NCI-H524 treated with DMSO at 0.1 percent for 48 hours (cell line): ENCODE data around the gene PRKN.
"Not testable (repeated sequence)": the region's sequence is repeated elsewhere in the genome, so short reads cannot be mapped to it uniquely, and the experiment has no call there.

ENCODE experiments used
- DNase-seq: peaks from one replicate; lab custom pipeline; 2025; lab: John Stamatoyannopoulos, UW

The PRKN gene

DNA sequence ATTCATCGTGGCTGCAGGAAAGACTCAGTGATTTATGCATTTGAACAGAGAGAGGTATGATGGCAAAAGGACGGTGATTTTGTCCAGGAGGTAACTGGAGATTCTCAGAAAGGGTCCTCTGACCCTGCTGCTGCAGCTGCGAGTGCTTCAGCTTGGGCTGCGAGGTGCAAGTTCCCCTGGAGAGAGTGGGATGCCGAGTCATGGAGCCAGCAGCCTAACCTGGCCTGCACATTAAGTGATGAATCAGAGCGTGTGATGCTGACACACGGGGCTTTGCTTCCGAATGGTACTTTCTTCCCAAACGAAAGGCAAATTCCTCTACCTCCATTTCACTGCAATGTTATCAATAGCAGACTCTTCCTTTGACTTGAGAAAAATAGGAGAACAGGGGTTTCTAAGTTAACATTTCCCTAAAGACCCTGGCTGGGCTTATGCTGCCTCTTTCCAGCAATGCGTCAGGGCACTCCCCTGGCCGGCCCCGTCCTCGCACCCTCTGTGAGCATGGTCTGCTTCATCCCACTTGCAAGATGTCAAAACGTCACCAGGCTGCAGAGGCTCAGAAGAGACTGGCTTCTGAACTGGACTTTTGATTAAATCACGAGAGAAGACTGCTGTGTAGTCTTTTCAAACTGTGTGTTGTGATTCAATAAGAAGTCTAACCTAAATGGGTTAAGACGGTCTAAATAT is 825.7 kb downstream of the PRKN start:
- no peak for DNase-seq

DNA sequence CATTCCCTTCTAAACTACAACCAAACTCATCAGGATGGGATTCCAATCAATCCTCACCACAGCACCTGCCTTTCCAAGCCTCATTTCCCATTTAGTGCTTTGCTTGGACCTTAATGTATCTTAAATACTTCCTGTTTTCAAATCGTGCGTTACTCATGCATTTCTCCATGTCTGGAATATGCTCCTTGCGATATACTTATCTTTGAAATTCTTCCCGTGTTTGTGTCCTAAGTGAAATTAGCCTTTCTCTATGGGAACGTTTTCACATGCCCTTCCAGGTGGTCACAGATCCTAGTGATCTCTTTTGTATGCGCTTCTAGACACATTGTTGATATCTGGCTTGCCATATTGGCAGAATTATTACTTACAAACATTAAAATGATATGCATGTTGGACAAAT is 833.1 kb downstream of the PRKN start:
- no peak for DNase-seq

DNA sequence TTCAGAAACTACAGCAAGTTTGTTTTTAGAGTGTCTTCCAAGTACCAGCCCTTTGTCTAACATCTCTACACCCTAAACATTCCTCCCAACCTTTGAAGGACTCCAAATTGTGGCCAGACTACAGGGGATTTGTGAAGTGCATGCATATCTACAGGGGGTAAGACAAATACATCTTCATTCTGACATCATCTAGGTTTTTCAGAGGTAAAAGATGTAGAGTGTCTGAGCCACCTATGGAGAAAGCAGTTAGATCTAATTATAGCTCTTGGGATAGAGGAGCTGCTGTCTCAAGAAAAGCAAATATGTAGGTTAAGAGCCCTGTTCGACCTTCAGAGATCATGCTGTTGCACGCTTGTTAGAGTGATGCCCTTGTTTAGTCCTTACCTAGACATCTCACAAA is 836.0 kb downstream of the PRKN start:
- no peak for DNase-seq

GRCh38 chr6:161890832-161891297 is 836.7 kb downstream of the PRKN start:
- DNase-seq, result no peak

- DNase-seq, result no peak
Measured at GRCh38 chr6:161890133-161890831, 837.3 kb downstream of the PRKN start.

DNA sequence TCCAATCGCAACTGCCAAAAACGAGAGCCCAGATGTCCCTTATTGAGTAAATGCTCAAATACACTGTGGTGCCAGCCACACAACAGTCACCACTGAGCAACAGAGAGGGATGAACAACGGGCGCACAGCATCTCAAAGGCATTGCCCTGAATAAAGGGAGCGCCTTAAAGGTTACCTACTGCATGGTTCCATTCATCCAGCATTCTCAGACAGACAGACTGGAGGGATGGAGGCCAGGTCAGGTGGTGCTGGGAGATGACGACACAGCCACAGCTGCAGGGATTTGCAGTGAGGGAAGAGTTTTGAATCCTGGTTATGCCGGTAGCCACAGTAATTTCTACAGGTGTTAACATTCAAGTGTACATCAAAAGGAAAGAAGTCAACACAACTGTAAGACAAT is 838.2 kb downstream of the PRKN start:
- DNase-seq, result no peak

- DNase-seq, result not testable (repeated sequence)
Measured at GRCh38 chr6:161886545-161886944, 841.0 kb downstream of the PRKN start.

- no peak for DNase-seq
Measured at GRCh38 chr6:161884782-161885181, 842.8 kb downstream of the PRKN start.

GRCh38 chr6:161882196-161882765 is 845.3 kb downstream of the PRKN start:
- no peak for DNase-seq

GRCh38 chr6:161880056-161880455 is 847.5 kb downstream of the PRKN start:
- no peak for DNase-seq

- DNase-seq, result no peak
Measured at GRCh38 chr6:161876231-161876630, 851.3 kb downstream of the PRKN start.

GRCh38 chr6:161870236-161870901 is 857.2 kb downstream of the PRKN start:
- no peak for DNase-seq

- no peak for DNase-seq
Measured at GRCh38 chr6:161869491-161869890, 858.1 kb downstream of the PRKN start.

DNA sequence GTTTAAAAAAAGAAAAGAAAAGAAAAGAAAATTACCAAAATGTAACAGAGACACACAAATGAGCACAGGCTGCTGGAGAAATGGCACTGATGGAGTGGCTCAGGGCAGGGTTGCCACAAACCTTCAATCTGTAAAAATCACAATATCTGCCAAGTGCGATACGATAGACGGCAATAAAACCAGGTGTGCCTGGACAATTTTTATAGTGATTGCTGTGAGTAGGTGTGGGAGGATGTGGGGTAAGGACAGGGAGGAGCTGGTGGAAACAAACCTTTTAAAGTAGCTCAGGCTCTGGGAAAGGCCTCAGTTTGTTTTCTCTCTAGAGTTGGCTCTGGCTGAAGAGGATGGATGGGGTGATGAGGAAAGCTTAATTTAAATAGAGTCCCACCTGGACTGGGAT is 861.0 kb downstream of the PRKN start:
- DNase-seq, result no peak

DNA sequence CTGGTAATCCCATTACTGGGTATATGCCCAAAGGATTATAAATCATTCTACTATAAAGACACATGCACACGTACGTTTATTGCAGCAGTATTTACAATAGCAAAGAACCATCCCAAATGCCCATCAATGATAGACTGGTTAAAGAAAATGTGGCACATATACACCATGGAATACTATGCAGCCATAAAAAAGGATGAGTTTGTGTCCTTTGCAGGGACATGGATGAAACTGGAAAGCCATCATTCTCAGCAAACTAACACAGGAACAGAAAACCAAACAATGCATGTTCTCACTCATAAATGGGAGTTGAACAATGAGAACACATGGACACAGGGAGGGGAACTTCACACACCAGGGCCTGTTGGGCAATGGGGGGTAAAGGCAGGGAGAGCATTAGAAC is 866.5 kb downstream of the PRKN start:
- DNase-seq, result not testable (repeated sequence)

GRCh38 chr6:161853657-161854056 is 873.9 kb downstream of the PRKN start:
- DNase-seq, result no peak

GRCh38 chr6:161851486-161851885 is 876.1 kb downstream of the PRKN start:
- DNase-seq, result not testable (repeated sequence)

- no peak for DNase-seq
Measured at GRCh38 chr6:161850562-161850961, 877.0 kb downstream of the PRKN start.

- no peak for DNase-seq
Measured at GRCh38 chr6:161847628-161848027, 879.9 kb downstream of the PRKN start.

GRCh38 chr6:161844804-161845203 is 882.8 kb downstream of the PRKN start:
- DNase-seq, result no peak

- no peak for DNase-seq
Measured at GRCh38 chr6:161843066-161843465, 884.5 kb downstream of the PRKN start.

DNA sequence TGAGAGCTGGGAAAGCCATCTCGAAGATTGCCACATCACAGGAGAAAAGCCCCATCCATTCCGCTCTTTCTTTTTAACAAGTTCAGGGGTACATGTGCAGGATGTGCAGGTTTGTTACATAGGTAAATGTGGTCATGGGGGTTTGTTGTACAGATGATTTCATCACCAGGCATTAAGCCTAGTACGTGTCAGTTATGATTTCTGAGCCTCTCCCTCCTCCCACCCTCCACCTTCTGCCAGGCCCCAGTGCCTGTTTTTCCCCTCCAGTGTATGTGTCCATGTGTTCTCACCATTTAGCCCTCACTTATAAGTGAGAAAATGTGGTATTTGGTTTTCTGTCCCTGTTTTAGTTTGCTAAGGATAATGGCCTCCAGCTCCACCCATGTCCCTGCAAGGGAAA is 887.2 kb downstream of the PRKN start:
- no peak for DNase-seq
